Measurements from ENCODE around the gene ADAM8. TPM values are rescaled to one million over a fixed set of nuclear protein-coding genes. Genes with fewer than 3 reads are reported as not detected.

The ADAM8 gene
- total RNA-seq, 2 donors from 2014 or later, result 3.7 to 5.7 TPM

DNA sequence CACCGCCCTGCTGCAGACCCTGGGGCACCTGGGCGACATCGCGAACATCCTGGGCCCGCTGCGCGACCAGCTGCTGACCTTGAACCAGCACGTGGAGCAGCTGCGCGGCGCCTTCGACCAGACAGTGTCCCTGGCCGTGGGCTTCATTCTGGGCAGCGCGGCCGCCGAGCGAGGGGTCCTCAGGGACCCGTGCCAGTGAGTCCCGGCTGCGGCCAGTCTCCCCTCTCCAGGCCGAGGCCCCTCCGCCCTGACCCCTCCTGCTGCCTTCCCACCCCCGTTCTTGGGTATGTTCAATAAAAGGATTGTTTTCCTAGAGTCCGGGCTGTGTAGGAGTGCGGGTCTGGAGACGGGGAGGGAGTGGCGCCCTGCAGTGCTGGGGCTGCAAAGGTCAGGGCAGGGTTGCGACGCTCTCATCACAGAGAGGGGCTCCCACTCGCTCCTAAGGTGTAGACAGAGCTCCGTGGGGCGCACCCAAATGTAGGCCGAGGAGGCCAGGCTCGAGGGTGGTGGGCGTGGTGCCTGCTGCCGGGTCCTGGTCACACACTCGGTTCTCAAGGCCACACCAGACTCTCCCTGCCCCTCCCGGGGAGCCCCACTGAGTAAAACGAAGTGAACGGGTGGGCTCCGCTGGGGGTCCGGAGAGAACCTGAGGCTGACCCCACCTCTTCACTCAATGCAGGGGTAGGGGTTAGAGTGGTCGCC lies 45.3 kb downstream of the ADAM8 start:
- Histone ChIP-seq H3K36me3 (no peaks in the 10 kb centered on the region), H3K9ac (ENCODE audit: low read depth in 2 of 2, low read length in 2 of 2) (no peak overlapping the region), H3K4me1 (no peaks in the 10 kb centered on the region), H3K9me3 (no peaks in the 10 kb centered on the region), H3K27me3 (peaks cover 50% of the 10 kb centered on the region), H3K27ac (no peak overlapping the region), H3K4me3 (no peak overlapping the region)
- TF ChIP-seq, protein P1, sequence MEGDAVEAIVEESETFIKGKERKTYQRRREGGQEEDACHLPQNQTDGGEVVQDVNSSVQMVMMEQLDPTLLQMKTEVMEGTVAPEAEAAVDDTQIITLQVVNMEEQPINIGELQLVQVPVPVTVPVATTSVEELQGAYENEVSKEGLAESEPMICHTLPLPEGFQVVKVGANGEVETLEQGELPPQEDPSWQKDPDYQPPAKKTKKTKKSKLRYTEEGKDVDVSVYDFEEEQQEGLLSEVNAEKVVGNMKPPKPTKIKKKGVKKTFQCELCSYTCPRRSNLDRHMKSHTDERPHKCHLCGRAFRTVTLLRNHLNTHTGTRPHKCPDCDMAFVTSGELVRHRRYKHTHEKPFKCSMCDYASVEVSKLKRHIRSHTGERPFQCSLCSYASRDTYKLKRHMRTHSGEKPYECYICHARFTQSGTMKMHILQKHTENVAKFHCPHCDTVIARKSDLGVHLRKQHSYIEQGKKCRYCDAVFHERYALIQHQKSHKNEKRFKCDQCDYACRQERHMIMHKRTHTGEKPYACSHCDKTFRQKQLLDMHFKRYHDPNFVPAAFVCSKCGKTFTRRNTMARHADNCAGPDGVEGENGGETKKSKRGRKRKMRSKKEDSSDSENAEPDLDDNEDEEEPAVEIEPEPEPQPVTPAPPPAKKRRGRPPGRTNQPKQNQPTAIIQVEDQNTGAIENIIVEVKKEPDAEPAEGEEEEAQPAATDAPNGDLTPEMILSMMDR (IDR thresholded peaks at IDR 0.05), result no peak
- intact Hi-C loops (cut with DNase I), result no loop called here
- no peak for DNase-seq

DNA sequence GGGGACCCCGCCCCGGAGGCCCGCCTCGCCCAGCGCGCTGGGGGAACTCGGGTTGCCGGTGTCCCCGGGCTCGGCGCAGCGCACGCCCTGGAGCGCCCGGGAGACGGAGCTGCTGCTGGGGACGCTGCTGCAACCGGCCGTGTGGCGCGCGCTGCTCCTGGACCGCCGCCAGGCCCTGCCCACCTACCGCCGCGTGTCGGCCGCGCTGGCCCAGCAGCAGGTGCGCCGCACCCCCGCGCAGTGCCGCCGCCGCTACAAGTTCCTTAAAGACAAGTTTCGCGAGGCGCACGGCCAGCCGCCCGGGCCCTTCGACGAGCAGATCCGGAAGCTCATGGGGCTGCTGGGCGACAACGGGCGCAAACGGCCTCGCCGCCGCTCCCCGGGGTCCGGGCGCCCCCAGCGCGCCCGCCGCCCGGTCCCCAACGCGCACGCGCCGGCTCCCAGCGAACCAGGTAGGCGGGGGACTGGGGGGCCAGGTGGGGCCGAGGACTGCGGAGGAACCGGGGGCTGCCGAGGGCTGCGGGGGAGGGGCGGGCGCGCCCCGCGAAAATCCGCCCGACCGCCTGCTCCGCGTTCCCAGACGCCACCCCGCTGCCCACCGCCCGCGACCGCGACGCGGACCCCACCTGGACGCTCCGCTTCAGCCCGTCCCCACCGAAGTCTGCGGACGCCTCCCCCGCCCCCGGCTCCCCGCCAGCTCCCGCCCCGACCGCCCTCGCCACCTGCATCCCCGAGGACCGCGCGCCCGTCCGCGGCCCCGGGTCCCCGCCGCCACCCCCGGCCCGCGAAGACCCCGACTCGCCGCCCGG lies 46.1 kb downstream of the ADAM8 start:
- TF ChIP-seq, protein P1 (IDR thresholded peaks at IDR 0.05), result no peak
- no peaks in the 10 kb centered on the region for H3K4me1 ChIP-seq
- intact Hi-C loops (cut with DNase I), result no loop called here

DNA sequence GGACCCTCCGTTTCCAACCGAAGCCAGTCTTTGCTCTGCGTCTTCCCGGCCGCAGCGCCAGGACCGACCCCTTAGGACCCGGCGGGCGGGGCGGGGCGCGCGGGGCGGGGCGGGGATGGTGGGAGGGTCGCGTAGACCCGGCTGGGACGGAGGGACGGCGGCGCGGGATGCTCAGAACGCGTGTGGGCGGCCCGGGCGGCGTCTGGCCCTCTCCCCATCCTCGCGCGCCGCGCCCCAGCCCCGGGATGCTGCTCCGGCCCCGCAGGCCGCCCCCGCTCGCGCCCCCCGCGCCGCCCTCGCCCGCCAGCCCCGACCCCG lies 46.7 kb downstream of the ADAM8 start, which contains the start of gene UTF1:
TSS of gene UTF1 (plus strand) at position 174 of the 318 bp plus-strand sequence. CDS start at position 246, 72 bp downstream.
- Histone ChIP-seq H3K27me3 (peaks cover 38% of the 10 kb centered on the region), H3K36me3 (no peaks in the 10 kb centered on the region), H3K27ac (no peak within 1 kb of the TSS), H3K4me3 (no peak within 1 kb of the TSS), H3K4me1 (no peaks in the 10 kb centered on the region), H3K9ac (ENCODE audit: low read depth in 2 of 2, low read length in 2 of 2) (no peak within 1 kb of the TSS), H3K9me3 (no peaks in the 10 kb centered on the region)
- intact Hi-C loops (cut with DNase I), result no loop called here
- TF ChIP-seq, protein P1 (IDR thresholded peaks at IDR 0.05), result no peak
- no peak for DNase-seq

More for the DNA sequence above, 46.1 kb downstream of the ADAM8 start:
- Histone ChIP-seq H3K9ac (ENCODE audit: low read depth in 2 of 2, low read length in 2 of 2) (no peak overlapping the region), H3K4me3 (no peak overlapping the region), H3K9me3 (no peaks in the 10 kb centered on the region), H3K27ac (no peak overlapping the region), H3K27me3 (peaks cover 43% of the 10 kb centered on the region), H3K36me3 (no peaks in the 10 kb centered on the region)
- no peak for DNase-seq

DNA sequence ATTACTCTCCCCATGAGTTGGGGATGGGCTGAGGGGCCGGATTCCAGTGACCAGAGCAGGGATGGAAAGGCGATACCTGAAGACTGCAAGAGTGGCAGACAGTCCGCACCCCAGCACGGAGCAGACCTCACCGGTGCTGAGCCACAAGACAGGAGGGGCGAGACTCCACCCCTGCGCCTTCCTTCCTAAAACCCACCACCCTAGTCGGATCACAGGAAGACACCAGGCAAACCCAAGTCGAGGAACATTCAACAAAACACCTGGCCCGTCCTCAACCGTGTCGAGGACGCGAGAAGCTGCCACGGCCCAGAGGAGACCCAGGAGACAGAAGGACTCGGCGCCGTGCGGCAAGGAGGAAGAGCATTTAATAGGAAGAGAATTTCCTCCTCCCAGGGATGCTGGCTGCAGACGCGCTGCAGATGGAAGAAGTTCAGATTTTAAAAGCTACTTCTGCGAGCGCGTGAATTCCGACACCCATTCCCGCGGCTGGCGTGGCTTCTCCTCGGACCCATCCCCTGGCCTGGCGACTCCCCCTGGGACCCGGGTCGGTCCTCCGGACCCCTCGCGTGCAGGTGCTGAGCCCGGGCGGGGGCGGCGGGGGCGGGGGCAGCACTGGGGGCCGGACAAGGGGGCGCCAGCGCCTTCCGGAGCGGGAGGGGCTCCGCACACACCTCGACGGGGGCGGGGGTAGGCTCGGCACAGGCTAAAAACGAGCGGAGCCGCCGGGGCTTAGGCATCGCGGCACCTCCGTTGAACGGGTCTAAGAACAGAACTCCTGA lies 47.2 kb downstream of the ADAM8 start:
- Histone ChIP-seq H3K27me3 (peaks cover 38% of the 10 kb centered on the region), H3K36me3 (no peaks in the 10 kb centered on the region), H3K27ac (no peak overlapping the region), H3K4me3 (no peak overlapping the region), H3K9ac (ENCODE audit: low read depth in 2 of 2, low read length in 2 of 2) (no peak overlapping the region), H3K4me1 (no peaks in the 10 kb centered on the region), H3K9me3 (no peaks in the 10 kb centered on the region)
- TF ChIP-seq, protein P1 (IDR thresholded peaks at IDR 0.05), result no peak
- DNase-seq, result no peak
- intact Hi-C loops (cut with DNase I), result no loop called here

DNA sequence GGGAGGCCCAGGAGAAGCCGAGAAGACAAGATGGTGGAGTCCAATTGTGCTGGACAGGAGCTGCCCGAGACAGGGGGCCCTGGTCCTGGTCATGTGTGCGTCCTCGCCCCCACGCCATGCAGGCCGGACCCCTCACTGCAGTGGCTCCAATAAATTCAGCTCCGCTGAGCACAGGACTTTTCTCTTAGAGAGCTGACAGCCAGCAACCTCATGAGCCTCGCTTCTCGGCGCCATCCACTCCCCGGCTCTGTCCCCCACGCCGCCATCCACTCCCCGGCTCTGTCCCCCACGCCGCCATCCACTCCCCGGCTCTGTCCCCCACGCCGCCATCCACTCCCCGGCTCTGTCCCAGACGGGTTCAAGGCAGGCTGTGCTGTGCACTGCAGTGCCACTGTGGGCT lies 49.4 kb downstream of the ADAM8 start:
- Histone ChIP-seq H3K4me1 (no peaks in the 10 kb centered on the region), H3K9me3 (no peaks in the 10 kb centered on the region), H3K4me3 (no peak overlapping the region), H3K27me3 (peaks cover 38% of the 10 kb centered on the region), H3K27ac (no peak overlapping the region), H3K36me3 (no peaks in the 10 kb centered on the region), H3K9ac (ENCODE audit: low read depth in 2 of 2, low read length in 2 of 2) (no peak overlapping the region)
- TF ChIP-seq, protein P1 (IDR thresholded peaks at IDR 0.05), result no peak
- intact Hi-C loops (cut with DNase I), result no loop called here
- DNase-seq, result no peak

Data from colonic mucosa (tissue), 4 donors.